DND-41 (cell line): ENCODE measurements around the gene SH2D3A.

Experiments
- ATAC-seq: fragments of 200-7000 bp; cut with Tn5 transposase; 3 replicates; pipeline ENCODE4 v1.9.1; 2021; ENCODE audit warnings: low read depth; ENCODE audit not compliant: insufficient read depth
- DNase-seq: peaks from one replicate; pipeline ENCODE4 v3.0.0-alpha.2; 2020
- H2AFZ ChIP-seq: 2 replicates; pipeline ENCODE4 v1.6.0; 2012; ENCODE audit warnings: low read depth, low read length
- H3K27ac ChIP-seq: 2 replicates; pipeline ENCODE4 v1.5.1; 2012; ENCODE audit warnings: low read length, inconsistent platforms
- H3K27me3 ChIP-seq: fragments of 200-600 bp; sonication (generic); 2 replicates; pipeline ENCODE4 v1.6.0; 2012; ENCODE audit warnings: low read length, mild to moderate bottlenecking, inconsistent platforms; ENCODE audit not compliant: insufficient read depth, poor library complexity
- H3K36me3 ChIP-seq: 2 replicates; pipeline ENCODE4 v1.5.1; 2012; ENCODE audit warnings: low read length, inconsistent platforms; ENCODE audit not compliant: insufficient read depth
- H3K4me1 ChIP-seq: 2 replicates; pipeline ENCODE4 v1.5.1; 2012; ENCODE audit warnings: mild to moderate bottlenecking, low read length; ENCODE audit not compliant: insufficient read depth
- H3K4me2 ChIP-seq: 2 replicates; pipeline ENCODE4 v1.6.0; 2012; ENCODE audit warnings: mild to moderate bottlenecking, moderate library complexity, low read length, inconsistent platforms; ENCODE audit not compliant: insufficient read depth
- H3K4me3 ChIP-seq, 2 experiments: fragments of 200-600 bp in 1 of 2; shearing (Covaris generic) in 1 of 2; 2 replicates each; pipeline ENCODE4 v1.5.1; 2012 to 2016; ENCODE audit warnings: inconsistent platforms in 2 of 2, low read length in 2 of 2, mild to moderate bottlenecking in 2 of 2, low read depth in 1 of 2, moderate library complexity in 1 of 2
- H3K79me2 ChIP-seq: 2 replicates; pipeline ENCODE4 v1.6.0; 2012; ENCODE audit warnings: low read length, inconsistent platforms; ENCODE audit not compliant: insufficient read depth
- H3K9ac ChIP-seq: 2 replicates; pipeline ENCODE4 v1.6.0; 2012; ENCODE audit warnings: low read depth, mild to moderate bottlenecking, inconsistent platforms, low read length, moderate library complexity
- H3K9me3 ChIP-seq: 2 replicates; pipeline ENCODE4 v1.5.1; 2012; ENCODE audit warnings: low read length, moderate library complexity, mild to moderate bottlenecking, inconsistent platforms; ENCODE audit not compliant: insufficient read depth, severe bottlenecking
- H4K20me1 ChIP-seq: 2 replicates; pipeline ENCODE4 v1.6.0; 2012; ENCODE audit warnings: low read length; ENCODE audit not compliant: insufficient read depth
- CTCF ChIP-seq: IDR thresholded peaks from 2 replicates; pipeline ENCODE4 v1.5.1; 2012; ENCODE audit warnings: borderline replicate concordance, low read length, moderate library complexity, mild to moderate bottlenecking; ENCODE audit not compliant: poor library complexity, severe bottlenecking; ENCODE audit errors: extremely low read depth
- EZH2 ChIP-seq: IDR thresholded peaks from 3 replicates; pipeline ENCODE4 v1.6.1; 2012; ENCODE audit warnings: borderline replicate concordance, low read depth, mild to moderate bottlenecking, moderate library complexity, low read length, inconsistent platforms; ENCODE audit not compliant: severe bottlenecking

Gene SH2D3A

GRCh38 chr19:6743066-6743465 is 24.2 kb downstream of the SH2D3A start:
- H3K27me3 ChIP-seq = no peaks in the 10 kb centered on the region
- ATAC-seq = no peak
- no peak overlapping the region for H3K4me3 ChIP-seq
- DNase-seq = no peak
- peaks cover 32% of the 10 kb centered on the region for H3K4me1 ChIP-seq
- H3K79me2 ChIP-seq = peaks cover 8% of the 10 kb centered on the region; the same call in 1 of the 2 replicates
- no peak overlapping the region for H3K9ac ChIP-seq
- no peaks in the 10 kb centered on the region for H4K20me1 ChIP-seq
- TF ChIP-seq EZH2 (no peak), CTCF (no peak)
- no peak overlapping the region for H3K27ac ChIP-seq
- H3K36me3 ChIP-seq = peaks cover 26% of the 10 kb centered on the region
- H3K9me3 ChIP-seq = no peaks in the 10 kb centered on the region
- H3K4me2 ChIP-seq = no peak overlapping the region
- H2AFZ ChIP-seq = no peak overlapping the region

- H2AFZ ChIP-seq = peak overlapping the region; percentile 69; the same call in 1 of the 2 replicates
- H3K27ac ChIP-seq = peak overlapping the region; percentile 59; the same call in 1 of the 2 replicates
- H3K27me3 ChIP-seq = no peaks in the 10 kb centered on the region
- H3K9ac ChIP-seq = peak overlapping the region; percentile 71
- H3K79me2 ChIP-seq = peaks cover 21% of the 10 kb centered on the region
- no peaks in the 10 kb centered on the region for H3K9me3 ChIP-seq
- peak overlapping the region; percentile 55 to 68 for H3K4me3 ChIP-seq
- no peak for ATAC-seq
- no peak for DNase-seq
- H3K4me2 ChIP-seq = peak overlapping the region; percentile 88
- TF ChIP-seq EZH2 = no peak
- TF ChIP-seq CTCF = no peak
- H4K20me1 ChIP-seq = peaks cover 2% of the 10 kb centered on the region; the same call in 1 of the 2 replicates
- peaks cover 26% of the 10 kb centered on the region for H3K36me3 ChIP-seq
- peaks cover 47% of the 10 kb centered on the region for H3K4me1 ChIP-seq
Observed at GRCh38 chr19:6740589-6741343, 26.5 kb downstream of the SH2D3A start.

- H3K27me3 ChIP-seq = no peaks in the 10 kb centered on the region
- peaks cover 21% of the 10 kb centered on the region for H3K36me3 ChIP-seq
- H3K79me2 ChIP-seq = peaks cover 27% of the 10 kb centered on the region
- peaks cover 3% of the 10 kb centered on the region; the same call in 1 of the 2 replicates for H4K20me1 ChIP-seq
- TF ChIP-seq CTCF (no peak), EZH2 (no peak)
- peaks cover 54% of the 10 kb centered on the region for H3K4me1 ChIP-seq
- peak overlapping the region; percentile 71 for H3K9ac ChIP-seq
- H2AFZ ChIP-seq = peak overlapping the region; percentile 69
- peak overlapping the region; percentile 55 to 68 for H3K4me3 ChIP-seq
- no peaks in the 10 kb centered on the region for H3K9me3 ChIP-seq
- ATAC-seq = 0 out of 3 replicates have a peak, but pooled peaks have one; percentile 0
- DNase-seq = no peak
- H3K4me2 ChIP-seq = peak overlapping the region; percentile 88
- H3K27ac ChIP-seq = peak overlapping the region; percentile 59
Observed at GRCh38 chr19:6739883-6740588, 27.2 kb downstream of the SH2D3A start.
